ENCODE measurements around the gene MYO1H. TPM values are rescaled to one million over a fixed set of nuclear protein-coding genes. Genes with fewer than 3 reads are reported as not detected.

MYO1H gene
- total RNA-seq, 1 donor from 2014 or later: 4.4 TPM

GRCh38 chr12:109345428-109345827 lies 2.3 kb upstream of the MYO1H start:
- Mint-ChIP-seq H3K9me3 (ENCODE audit: unreplicated experiment) (no peaks in the 10 kb centered on the region), H3K27ac (ENCODE audit: unreplicated experiment) (no peak overlapping the region), H3K4me1 (ENCODE audit: unreplicated experiment) (no peaks in the 10 kb centered on the region), H3K4me3 (ENCODE audit: unreplicated experiment) (no peak overlapping the region), H3K27me3 (ENCODE audit: unreplicated experiment) (no peaks in the 10 kb centered on the region), H3K36me3 (ENCODE audit: low read depth, unreplicated experiment) (no peaks in the 10 kb centered on the region)
- no peak for TF ChIP-seq CTCF (IDR thresholded peaks at IDR 0.05; ENCODE audit: unreplicated experiment)
- no peak for DNase-seq (ENCODE audit: low spot score)

- no peak overlapping the region for H3K27ac Mint-ChIP-seq (ENCODE audit: unreplicated experiment)
- no peaks in the 10 kb centered on the region for H3K36me3 Mint-ChIP-seq (ENCODE audit: low read depth, unreplicated experiment)
- H3K9me3 Mint-ChIP-seq (ENCODE audit: unreplicated experiment): no peaks in the 10 kb centered on the region
- H3K27me3 Mint-ChIP-seq (ENCODE audit: unreplicated experiment): no peaks in the 10 kb centered on the region
- H3K4me1 Mint-ChIP-seq (ENCODE audit: unreplicated experiment): no peaks in the 10 kb centered on the region
- no peak overlapping the region for H3K4me3 Mint-ChIP-seq (ENCODE audit: unreplicated experiment)
- no peak for DNase-seq (ENCODE audit: low spot score)
- TF ChIP-seq CTCF (IDR thresholded peaks at IDR 0.05; ENCODE audit: unreplicated experiment): peak; percentile 22
These were observed 780 bp upstream of the MYO1H start for GRCh38 chr12:109346920-109347319.

- Mint-ChIP-seq H3K9me3 (ENCODE audit: unreplicated experiment) (no peaks in the 10 kb centered on the region), H3K27me3 (ENCODE audit: unreplicated experiment) (no peaks in the 10 kb centered on the region), H3K36me3 (ENCODE audit: low read depth, unreplicated experiment) (no peaks in the 10 kb centered on the region), H3K4me3 (ENCODE audit: unreplicated experiment) (no peak overlapping the region), H3K4me1 (ENCODE audit: unreplicated experiment) (no peaks in the 10 kb centered on the region), H3K27ac (ENCODE audit: unreplicated experiment) (no peak overlapping the region)
- TF ChIP-seq CTCF (IDR thresholded peaks at IDR 0.05; ENCODE audit: unreplicated experiment): no peak
- no peak for DNase-seq (ENCODE audit: low spot score)
These were observed 4.5 kb downstream of the MYO1H start for GRCh38 chr12:109352184-109352583.

- Mint-ChIP-seq H3K36me3 (ENCODE audit: low read depth, unreplicated experiment) (no peaks in the 10 kb centered on the region), H3K9me3 (ENCODE audit: unreplicated experiment) (no peaks in the 10 kb centered on the region), H3K4me3 (ENCODE audit: unreplicated experiment) (no peak overlapping the region), H3K27me3 (ENCODE audit: unreplicated experiment) (no peaks in the 10 kb centered on the region), H3K27ac (ENCODE audit: unreplicated experiment) (no peak overlapping the region), H3K4me1 (ENCODE audit: unreplicated experiment) (no peaks in the 10 kb centered on the region)
- no peak for DNase-seq (ENCODE audit: low spot score)
- TF ChIP-seq CTCF (IDR thresholded peaks at IDR 0.05; ENCODE audit: unreplicated experiment): no peak
These were observed 8.9 kb downstream of the MYO1H start for GRCh38 chr12:109356577-109356976.

- no peak for DNase-seq (ENCODE audit: low spot score)
- no peak for TF ChIP-seq CTCF (IDR thresholded peaks at IDR 0.05; ENCODE audit: unreplicated experiment)
- no peak overlapping the region for H3K27ac Mint-ChIP-seq (ENCODE audit: unreplicated experiment)
- no peak overlapping the region for H3K4me3 Mint-ChIP-seq (ENCODE audit: unreplicated experiment)
- no peaks in the 10 kb centered on the region for H3K27me3 Mint-ChIP-seq (ENCODE audit: unreplicated experiment)
- no peaks in the 10 kb centered on the region for H3K4me1 Mint-ChIP-seq (ENCODE audit: unreplicated experiment)
- no peaks in the 10 kb centered on the region for H3K9me3 Mint-ChIP-seq (ENCODE audit: unreplicated experiment)
- no peaks in the 10 kb centered on the region for H3K36me3 Mint-ChIP-seq (ENCODE audit: low read depth, unreplicated experiment)
These were observed 9.3 kb downstream of the MYO1H start for GRCh38 chr12:109357032-109357431.
